Breast epithelium (tissue), 4 donors: ENCODE measurements around the gene SAP25. TPM values are rescaled to one million over a fixed set of nuclear protein-coding genes. Genes with fewer than 3 reads are reported as not detected.

ENCODE experiments used
- DNase-seq, 2 donors: peaks; one replicate each; pipeline ENCODE4 v3.0.0-alpha.2; 2019; ENCODE audit warnings: low spot score in 2 of 2
- H3K27ac ChIP-seq, 2 donors: fragments of 200-600 bp; sonication (generic) in 1 of 2; one replicate each; pipeline ENCODE4 v1.5.1; 2016 to 2019; ENCODE audit warnings: mild to moderate bottlenecking in 1 of 2
- H3K27me3 ChIP-seq, 2 donors: fragments of 200-600 bp; sonication (generic) in 1 of 2; one replicate each; pipeline versions ENCODE4 v1.5.1 to v1.6.0; 2017 to 2019; ENCODE audit warnings: control low read depth in 1 of 2, mild to moderate bottlenecking in 1 of 2
- H3K36me3 ChIP-seq: fragments of 200-600 bp; one replicate; pipeline ENCODE4 v1.5.1; 2019
- H3K4me1 ChIP-seq, 2 donors: fragments of 200-600 bp; sonication (generic); one replicate each; pipeline ENCODE4 v1.5.1; 2016 to 2019; ENCODE audit warnings: control low read depth in 1 of 2
- H3K4me3 ChIP-seq, 3 donors: fragments of 200-600 bp; sonication (generic); 1 replicate in 2 of 3; 2 replicates in 1 of 3; pipeline ENCODE4 v1.5.1; 2016 to 2019; ENCODE audit warnings: mild to moderate bottlenecking in 3 of 3, moderate library complexity in 2 of 3
- H3K9me3 ChIP-seq, 2 donors: fragments of 200-600 bp; sonication (generic) in 1 of 2; one replicate each; pipeline ENCODE4 v1.5.1; 2016 to 2019; ENCODE audit warnings: control low read depth in 1 of 2
- POLR2A ChIP-seq: fragments of 450-650 bp; IDR thresholded peaks from one replicate; pipeline ENCODE4 v1.6.1; 2016; ENCODE audit warnings: antibody characterized with exemption, mild to moderate bottlenecking, moderate library complexity
- POLR2AphosphoS5 ChIP-seq, 3 donors: sonication (generic); formaldehyde crosslinking; IDR thresholded peaks; one replicate each; pipeline ENCODE4 v1.6.1; 2017; ENCODE audit warnings: antibody characterized with exemption in 3 of 3
- intact Hi-C: fragments of 100-400 bp; cut with DNase I; formaldehyde crosslinking; loops from one replicate; pipeline ENCODE4 v1.15.1; 2023; ENCODE audit warnings: low total_unique reads
- total RNA-seq, 3 donors: library from RNA; depleted of rRNA; stranded (reverse); fragments of >200 nt; gene quantifications; one replicate each; pipeline ENCODE4 v1.1.0, GENCODE V29; 2016
- TF ChIP-seq, protein P1 (sequence below), 3 donors: fragments of 450-650 bp; IDR thresholded peaks; one replicate each; pipeline ENCODE4 v1.5.1; 2016 to 2017; ENCODE audit warnings: antibody characterized with exemption in 3 of 3, mild to moderate bottlenecking in 3 of 3, moderate library complexity in 3 of 3

SAP25 gene
- total RNA-seq, 3 donors from 2014 or later = 0.96 to 2.2 (median 0.98) TPM

DNA sequence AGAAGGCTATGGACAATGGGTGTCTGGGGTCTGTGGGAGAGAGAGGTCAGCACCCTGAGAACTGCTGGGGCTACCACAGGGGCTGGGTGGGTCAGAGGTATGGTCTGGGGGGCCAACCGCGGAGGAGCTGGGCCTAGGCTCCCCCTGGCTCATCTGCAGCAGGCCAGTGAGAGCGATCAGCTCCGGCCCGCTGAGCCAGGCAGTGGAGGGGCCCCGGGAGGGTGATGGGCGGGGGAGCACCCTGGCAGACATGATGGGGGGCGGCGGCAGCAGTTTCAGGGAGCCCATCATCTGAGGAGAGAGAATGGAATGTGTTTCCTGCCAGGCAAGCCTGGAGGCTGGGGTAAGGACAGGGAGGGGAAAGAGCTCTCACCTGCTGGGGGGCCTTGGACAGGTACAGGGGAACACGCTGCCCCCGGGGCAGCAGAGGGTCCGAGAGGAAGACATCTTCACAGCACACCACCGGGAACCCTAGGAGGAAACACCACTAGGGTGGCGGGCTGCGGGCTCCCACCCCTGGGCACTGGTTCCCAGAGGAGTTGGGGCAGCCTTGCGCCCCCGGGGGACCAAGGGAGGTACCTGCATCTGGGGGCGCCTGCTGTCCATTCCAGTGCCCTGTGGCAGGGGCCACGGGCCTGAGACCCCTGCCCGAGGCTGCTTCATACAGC lies 1.3 kb downstream of the SAP25 start:
- peaks cover 0 to 4% of the 10 kb centered on the region in 2 donors for H3K4me1 ChIP-seq
- DNase-seq = no peak
- no peak overlapping the region for H3K27ac ChIP-seq
- H3K27me3 ChIP-seq = no peaks in the 10 kb centered on the region
- H3K36me3 ChIP-seq = peaks cover 8% of the 10 kb centered on the region
- intact Hi-C loops = loop anchor here (10.0 kb wide), 2 partner anchors 112 to 1302 kb away; no protein-coding TSS in a partner anchor
- TF ChIP-seq, protein P1, sequence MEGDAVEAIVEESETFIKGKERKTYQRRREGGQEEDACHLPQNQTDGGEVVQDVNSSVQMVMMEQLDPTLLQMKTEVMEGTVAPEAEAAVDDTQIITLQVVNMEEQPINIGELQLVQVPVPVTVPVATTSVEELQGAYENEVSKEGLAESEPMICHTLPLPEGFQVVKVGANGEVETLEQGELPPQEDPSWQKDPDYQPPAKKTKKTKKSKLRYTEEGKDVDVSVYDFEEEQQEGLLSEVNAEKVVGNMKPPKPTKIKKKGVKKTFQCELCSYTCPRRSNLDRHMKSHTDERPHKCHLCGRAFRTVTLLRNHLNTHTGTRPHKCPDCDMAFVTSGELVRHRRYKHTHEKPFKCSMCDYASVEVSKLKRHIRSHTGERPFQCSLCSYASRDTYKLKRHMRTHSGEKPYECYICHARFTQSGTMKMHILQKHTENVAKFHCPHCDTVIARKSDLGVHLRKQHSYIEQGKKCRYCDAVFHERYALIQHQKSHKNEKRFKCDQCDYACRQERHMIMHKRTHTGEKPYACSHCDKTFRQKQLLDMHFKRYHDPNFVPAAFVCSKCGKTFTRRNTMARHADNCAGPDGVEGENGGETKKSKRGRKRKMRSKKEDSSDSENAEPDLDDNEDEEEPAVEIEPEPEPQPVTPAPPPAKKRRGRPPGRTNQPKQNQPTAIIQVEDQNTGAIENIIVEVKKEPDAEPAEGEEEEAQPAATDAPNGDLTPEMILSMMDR (IDR thresholded peaks at IDR 0.05) = no peak
- TF ChIP-seq POLR2A (no peak), POLR2AphosphoS5 (IDR thresholded peaks at IDR 0.05) (no peak)
- no peak overlapping the region for H3K4me3 ChIP-seq
- no peaks in the 10 kb centered on the region for H3K9me3 ChIP-seq

DNA sequence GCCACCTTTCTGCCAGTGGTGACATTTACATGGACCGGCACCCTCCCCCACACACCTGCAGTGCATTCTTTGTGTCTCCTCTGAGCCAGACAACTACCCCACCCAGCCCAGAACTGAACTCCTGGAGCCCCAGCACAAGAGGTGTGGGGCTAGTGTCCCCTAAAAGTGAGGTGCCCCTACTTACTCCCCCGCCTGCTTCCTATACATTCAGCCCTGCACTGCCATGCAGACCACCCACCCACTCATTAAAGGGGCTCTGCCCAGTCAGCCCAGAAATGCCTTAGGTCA lies 1.9 kb downstream of the SAP25 start:
- peaks cover 8% of the 10 kb centered on the region for H3K36me3 ChIP-seq
- intact Hi-C loops = loop anchor here (10.0 kb wide), 2 partner anchors 113 to 1303 kb away; no protein-coding TSS in a partner anchor
- H3K4me3 ChIP-seq = no peak overlapping the region
- H3K9me3 ChIP-seq = no peaks in the 10 kb centered on the region
- TF ChIP-seq POLR2A (no peak), POLR2AphosphoS5 (IDR thresholded peaks at IDR 0.05) (no peak)
- TF ChIP-seq, protein P1 (IDR thresholded peaks at IDR 0.05) = no peak
- H3K27me3 ChIP-seq = no peaks in the 10 kb centered on the region
- no peak overlapping the region for H3K27ac ChIP-seq
- DNase-seq = no peak
- H3K4me1 ChIP-seq = peaks cover 0 to 4% of the 10 kb centered on the region in 2 donors

DNA sequence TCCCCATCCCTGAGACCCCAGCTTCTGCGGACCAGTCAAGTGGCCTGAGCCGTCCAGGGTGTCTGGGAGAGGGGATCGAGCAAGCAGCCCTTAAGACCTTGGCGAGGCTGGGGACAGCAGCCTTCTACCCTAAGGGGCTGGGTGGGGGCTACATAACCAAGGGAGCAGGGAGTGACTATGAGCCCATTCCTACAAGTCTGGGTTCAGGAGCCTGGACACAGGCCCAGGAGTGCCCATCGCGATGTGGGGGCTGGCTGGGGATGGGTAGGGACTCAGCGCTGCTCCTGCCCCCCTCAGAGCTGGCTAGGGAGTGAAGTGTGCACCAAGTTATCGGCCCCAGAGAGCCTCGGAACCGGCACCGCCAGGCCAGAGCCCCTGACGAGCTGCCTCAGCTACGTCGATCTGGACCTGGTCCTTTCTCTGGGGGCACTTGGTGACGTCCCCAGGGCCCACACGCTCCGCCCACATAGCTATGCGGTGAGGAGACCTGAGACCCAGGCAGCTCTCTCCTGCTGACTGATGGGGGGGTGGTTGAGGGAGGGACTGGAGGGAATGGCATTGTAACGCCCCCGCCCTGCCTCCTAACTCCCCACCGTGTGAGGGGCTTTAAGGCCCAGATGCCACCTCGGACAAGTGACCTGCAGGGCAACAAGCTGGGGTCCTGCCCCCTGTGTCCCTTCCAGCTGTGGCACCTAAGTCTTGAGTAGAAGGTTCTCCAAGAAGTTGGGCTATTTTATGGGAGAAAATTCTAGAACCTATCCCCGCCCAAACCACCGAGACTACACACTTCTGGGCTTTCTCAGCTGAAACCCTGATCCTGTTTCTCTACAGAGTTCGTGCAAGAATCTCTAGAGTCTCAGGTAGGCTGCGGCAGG lies 2.5 kb downstream of the SAP25 start:
- no peak for TF ChIP-seq POLR2A
- TF ChIP-seq POLR2AphosphoS5 (IDR thresholded peaks at IDR 0.05) = no peak
- TF ChIP-seq, protein P1 (IDR thresholded peaks at IDR 0.05) = no peak
- intact Hi-C loops = loop anchor here (10.0 kb wide), 2 partner anchors 114 to 1304 kb away; no protein-coding TSS in a partner anchor
- Histone ChIP-seq H3K27ac (no peak overlapping the region), H3K4me3 (no peak overlapping the region), H3K4me1 (peaks cover 0 to 4% of the 10 kb centered on the region in 2 donors), H3K36me3 (peaks cover 8% of the 10 kb centered on the region), H3K27me3 (no peaks in the 10 kb centered on the region), H3K9me3 (no peaks in the 10 kb centered on the region)
- DNase-seq = no peak

DNA sequence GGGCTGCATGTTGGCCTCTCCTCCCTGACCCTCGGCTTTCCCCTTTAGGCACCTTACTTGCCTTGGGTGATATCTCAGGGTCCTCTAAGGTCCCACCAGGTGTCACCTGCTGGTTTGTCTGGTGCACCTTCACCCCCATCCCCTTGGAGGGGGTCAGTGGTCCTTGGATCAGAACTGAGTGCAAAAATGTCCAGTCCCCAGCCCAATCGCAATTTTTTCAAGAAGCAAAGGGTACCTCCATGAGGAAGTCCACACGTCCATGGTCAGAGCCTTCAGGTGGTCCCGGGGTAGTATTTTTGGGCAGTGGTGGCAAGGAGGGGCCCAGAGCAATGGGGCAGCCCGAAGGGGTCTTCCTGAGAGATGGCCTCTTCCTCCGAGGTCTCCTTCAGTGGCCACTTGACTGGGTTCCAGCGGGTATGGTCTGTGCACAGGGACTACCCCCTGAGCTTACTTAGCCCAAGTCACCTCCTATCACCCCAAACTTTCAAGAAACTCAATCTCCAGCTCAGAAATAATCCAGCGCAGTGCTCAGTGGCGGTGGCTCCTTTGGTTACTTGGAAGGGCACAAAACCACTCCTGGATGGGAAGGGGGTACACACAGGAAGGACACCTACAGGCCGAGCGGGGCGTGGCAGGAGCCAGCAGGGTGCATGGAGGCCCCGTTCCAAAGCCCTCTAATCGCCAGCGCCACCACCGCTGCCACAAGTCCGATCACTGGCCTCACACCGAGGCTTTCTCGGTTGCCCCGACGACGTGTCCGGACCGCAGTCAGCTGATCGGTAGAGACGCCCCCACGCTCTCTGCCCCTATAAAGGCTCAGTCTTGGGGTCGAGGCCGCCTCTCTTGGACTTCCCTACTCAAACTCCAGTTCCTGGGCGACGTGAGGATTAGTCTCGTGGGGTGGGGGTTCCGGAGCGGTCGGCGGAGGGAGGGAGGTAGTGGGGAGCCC lies 4.5 kb downstream of the SAP25 start:
- H3K27me3 ChIP-seq = no peaks in the 10 kb centered on the region
- peak overlapping the region; percentile 22 to 58 (median 46) for H3K4me3 ChIP-seq
- H3K4me1 ChIP-seq = peaks cover 0 to 4% of the 10 kb centered on the region in 2 donors
- no peak for TF ChIP-seq POLR2A
- TF ChIP-seq, protein P1 (IDR thresholded peaks at IDR 0.05) = peak in 2 of 3 donors; percentile 20 to 32
- peaks cover 2% of the 10 kb centered on the region for H3K36me3 ChIP-seq
- peak overlapping the region; percentile 45 to 71 for H3K27ac ChIP-seq
- intact Hi-C loops = no loop called here
- peak; percentile 32 to 52 for DNase-seq
- no peaks in the 10 kb centered on the region for H3K9me3 ChIP-seq
